ENCODE results near the gene DTX3. TPM values are rescaled to one million over a fixed set of nuclear protein-coding genes. Genes with fewer than 3 reads are reported as not detected.

DTX3 gene
- total and polyA plus RNA-seq, 2 of the 13 experiments (the other 11 are each of a cell fraction or from before 2014, with no cell fraction given): 9.0 to 27.2 TPM

GRCh38 chr12:57625261-57626032 lies 20.8 kb downstream of the DTX3 start:
- no peaks in the 10 kb centered on the region for H3K9me3 ChIP-seq (ENCODE audit: low read length)
- in situ Hi-C loops (cut with HindIII; ENCODE audit: extremely low pct_ligation_motif_present, low pct_unique_long_range_greater_than_20kb) (no loop called here), intact Hi-C loops (cut with micrococcal nuclease; ENCODE audit: unreplicated experiment) (no loop called here)
- H3K79me2 ChIP-seq (ENCODE audit: insufficient read depth, low read length): no peaks in the 10 kb centered on the region
- peaks cover 31% of the 10 kb centered on the region for H3K4me1 ChIP-seq (ENCODE audit: insufficient read depth, low read length)
- no peak overlapping the region for H3K4me3 ChIP-seq (replicated peaks in 1 of 3; ENCODE audit: insufficient read depth in 1 of 3, low read depth in 2 of 3, low read length in 3 of 3)
- H3K36me3 ChIP-seq (replicated peaks in 1 of 2; ENCODE audit: control insufficient read depth in 1 of 2, insufficient read depth in 2 of 2, low read length in 2 of 2): 0 out of 5 replicates have a peak, but pooled peaks cover 0 to 3% of the 10 kb centered on the region in 2 experiments
- 68% methylated on average over 11 of the region's 12 CpGs for WGBS (ENCODE audit: low lambda C conversion rate)
- no TSS peak for BruUV-seq (replicated peaks)
- H3K27ac ChIP-seq (ENCODE audit: extremely low read length, insufficient read depth, low read length): no peak overlapping the region
- peaks cover 10 to 34% of the 10 kb centered on the region in 2 experiments; a peak in 4 of 5 replicates for H3K27me3 ChIP-seq (ENCODE audit: control insufficient read depth in 1 of 2, insufficient read depth in 2 of 2, low read length in 2 of 2)
- DNase-seq (ENCODE audit: low spot score): no peak
- ATAC-seq: no peak
- no peaks in the 10 kb centered on the region for H4K20me1 ChIP-seq (ENCODE audit: insufficient read depth, low read length)
- no peak overlapping the region for H2AFZ ChIP-seq (ENCODE audit: low read length)
- ChIA-PET CTCF (ENCODE audit: low intra/inter-chr PET ratio, low total read pairs) (no interaction called here), POLR2A (interaction anchor here (0.9 kb wide), 1 partner anchor 35 kb away, joined by 4 read pairs; the partner anchor contains the start of gene PIP4K2C)
- no peak overlapping the region for H3K9ac ChIP-seq (ENCODE audit: insufficient read depth, low read depth, low read length)
- FAIRE-seq: no peak
- H3K4me2 ChIP-seq (ENCODE audit: low read depth, low read length): no peak overlapping the region
- TF ChIP-seq RXRA (CRISPR knock-in tag; IDR thresholded peaks at IDR 0.05) (no peak), TP53 (CRISPR knock-in tag; conservative IDR thresholded peaks at IDR 0.05) (no peak), TRAFD1 (CRISPR knock-in tag; IDR thresholded peaks at IDR 0.05; ENCODE audit: borderline replicate concordance) (no peak), TOPORS (CRISPR knock-in tag; IDR thresholded peaks at IDR 0.05) (no peak), ATAD3A (CRISPR knock-in tag; IDR thresholded peaks at IDR 0.05) (no peak), HOXD1 (CRISPR knock-in tag; IDR thresholded peaks at IDR 0.05) (no peak), RELA (CRISPR knock-in tag; IDR thresholded peaks at IDR 0.05) (no peak), ZBTB14 (CRISPR knock-in tag; IDR thresholded peaks at IDR 0.05) (no peak), EP300 (IDR thresholded peaks at IDR 0.05; ENCODE audit: low read depth in 2 of 2, low read length in 2 of 2) (no peak), EP300 (CRISPR knock-in tag; IDR thresholded peaks at IDR 0.05; ENCODE audit: borderline replicate concordance) (no peak), ZNF564 (CRISPR knock-in tag; IDR thresholded peaks at IDR 0.05) (no peak), ZNF350 (CRISPR knock-in tag; IDR thresholded peaks at IDR 0.05; ENCODE audit: borderline replicate concordance, low read depth) (no peak), FOXP4 (CRISPR knock-in tag; IDR thresholded peaks at IDR 0.05) (no peak), BCLAF1 (IDR thresholded peaks at IDR 0.05) (no peak)

Data from HepG2 (cell line).